Occipital lobe (tissue), 2 donors: Measurements from ENCODE around the gene SULT1A2. TPM values are rescaled to one million over a fixed set of nuclear protein-coding genes. Genes with fewer than 3 reads are reported as not detected.
"Not testable (repeated sequence)": the region's sequence is repeated elsewhere in the genome, so short reads cannot be mapped to it uniquely, and the experiment has no call there.

Experiments
- DNase-seq: peaks from one replicate; lab custom pipeline; 2025; lab: John Stamatoyannopoulos, UW
- total RNA-seq: library from RNA; depleted of rRNA; stranded (reverse); fragments of >200 nt; gene quantifications from one replicate; pipeline ENCODE4 v1.2.3, GENCODE V29; 2014

SULT1A2 gene
- total RNA-seq, 1 donor from 2014 or later: not detected

GRCh38 chr16:28592511-28592910 lies 4.3 kb downstream of the SULT1A2 start:
- DNase-seq: no peak

GRCh38 chr16:28591355-28591754 lies 5.5 kb downstream of the SULT1A2 start:
- no peak for DNase-seq

GRCh38 chr16:28590384-28591340 lies 6.2 kb downstream of the SULT1A2 start:
- no peak for DNase-seq

- no peak for DNase-seq
Measured at GRCh38 chr16:28589930-28590329, 6.9 kb downstream of the SULT1A2 start.

GRCh38 chr16:28589069-28589468 lies 7.8 kb downstream of the SULT1A2 start:
- no peak for DNase-seq

GRCh38 chr16:28587386-28587785 lies 9.5 kb downstream of the SULT1A2 start:
- no peak for DNase-seq

- DNase-seq: no peak
Measured at GRCh38 chr16:28586466-28586865, 10.4 kb downstream of the SULT1A2 start.

- DNase-seq: no peak
Measured at GRCh38 chr16:28585674-28586073, 11.2 kb downstream of the SULT1A2 start.

- DNase-seq: no peak
Measured at GRCh38 chr16:28580726-28581315, 16.0 kb downstream of the SULT1A2 start.

- no peak for DNase-seq
Measured at GRCh38 chr16:28575446-28576109, 21.3 kb downstream of the SULT1A2 start.

- DNase-seq: no peak
Measured at GRCh38 chr16:28574925-28575324, 21.9 kb downstream of the SULT1A2 start.

GRCh38 chr16:28573738-28574718 lies 22.8 kb downstream of the SULT1A2 start:
- no peak for DNase-seq

GRCh38 chr16:28572696-28573510 lies 23.9 kb downstream of the SULT1A2 start:
- DNase-seq: peak; percentile 43

- DNase-seq: no peak
Measured at GRCh38 chr16:28569968-28570752, 26.7 kb downstream of the SULT1A2 start.

- DNase-seq: no peak
Measured at GRCh38 chr16:28569021-28569420, 27.8 kb downstream of the SULT1A2 start.

- DNase-seq: no peak
Measured at GRCh38 chr16:28567292-28567691, 29.6 kb downstream of the SULT1A2 start.

- not testable (repeated sequence) for DNase-seq
Measured at GRCh38 chr16:28566233-28566925, 30.5 kb downstream of the SULT1A2 start.

- DNase-seq: no peak
Measured at GRCh38 chr16:28563218-28563617, 33.6 kb downstream of the SULT1A2 start.

GRCh38 chr16:28562199-28562598 lies 34.7 kb downstream of the SULT1A2 start:
- DNase-seq: no peak
